K562 (cell line): ENCODE measurements around the gene PPRC1.

Source experiments
- CBFB ChIP-seq: sonication (generic); formaldehyde crosslinking; IDR thresholded peaks from 2 replicates; pipeline ENCODE4 v1.4.0; 2020; ENCODE audit warnings: mild to moderate bottlenecking, missing genetic modification reagents
- FOXK1 ChIP-seq: sonication (generic); formaldehyde crosslinking; IDR thresholded peaks from 2 replicates; pipeline ENCODE4 v1.8.0; 2022; ENCODE audit warnings: missing genetic modification reagents, mild to moderate bottlenecking, borderline replicate concordance
- JUNB ChIP-seq: fragments of 450-650 bp; formaldehyde crosslinking; conservative IDR thresholded peaks from 2 replicates; pipeline ENCODE4 v1.4.0; 2020; ENCODE audit warnings: mild to moderate bottlenecking
- NCOA1 ChIP-seq: fragments of 450-650 bp; IDR thresholded peaks from 2 replicates; pipeline ENCODE4 v1.6.1; 2016; ENCODE audit warnings: low read depth
- POLR2A ChIP-seq: fragments of 450-650 bp; conservative IDR thresholded peaks from 2 replicates; pipeline ENCODE4 v1.6.1; 2016
- SMAD1 ChIP-seq: fragments of 150-350 bp; IDR thresholded peaks from 2 replicates; pipeline ENCODE4 v1.6.1; 2014; ENCODE audit warnings: low read length, low read depth; ENCODE audit not compliant: partially characterized antibody
- SMAD3 ChIP-seq: fragments of 450-650 bp; formaldehyde crosslinking; conservative IDR thresholded peaks from 2 replicates; pipeline ENCODE4 v1.4.0; 2020; ENCODE audit warnings: mild to moderate bottlenecking
- SRSF9 ChIP-seq: fragments of 200-400 bp; formaldehyde crosslinking; IDR thresholded peaks from 2 replicates; pipeline ENCODE4 v1.6.1; 2017; ENCODE audit warnings: low read depth, low read length, borderline replicate concordance
- TF ChIP-seq, protein P1 (sequence below), 2 experiments: fragments of 450-650 bp; formaldehyde crosslinking in 1 of 2; IDR thresholded peaks; 2 replicates each; pipeline versions ENCODE4 v1.4.0 to v1.6.1; 2014 to 2020; ENCODE audit warnings: mild to moderate bottlenecking in 2 of 2, borderline replicate concordance in 1 of 2, low read depth in 1 of 2
- TF ChIP-seq, protein P2 (sequence below), 3 experiments: IDR thresholded peaks in 2 of 3; conservative IDR thresholded peaks in 1 of 3; 2 replicates each; pipeline ENCODE4 v1.5.1; 2011 to 2012; ENCODE audit warnings: low read length in 3 of 3, mild to moderate bottlenecking in 3 of 3, control low read depth in 2 of 3, improper control_type of control experiment in 1 of 3, inconsistent platforms in 1 of 3, low read depth in 1 of 3, mixed read lengths in 1 of 3, moderate library complexity in 1 of 3; ENCODE audit not compliant: insufficient read depth in 2 of 3

- TF ChIP-seq, protein P1, sequence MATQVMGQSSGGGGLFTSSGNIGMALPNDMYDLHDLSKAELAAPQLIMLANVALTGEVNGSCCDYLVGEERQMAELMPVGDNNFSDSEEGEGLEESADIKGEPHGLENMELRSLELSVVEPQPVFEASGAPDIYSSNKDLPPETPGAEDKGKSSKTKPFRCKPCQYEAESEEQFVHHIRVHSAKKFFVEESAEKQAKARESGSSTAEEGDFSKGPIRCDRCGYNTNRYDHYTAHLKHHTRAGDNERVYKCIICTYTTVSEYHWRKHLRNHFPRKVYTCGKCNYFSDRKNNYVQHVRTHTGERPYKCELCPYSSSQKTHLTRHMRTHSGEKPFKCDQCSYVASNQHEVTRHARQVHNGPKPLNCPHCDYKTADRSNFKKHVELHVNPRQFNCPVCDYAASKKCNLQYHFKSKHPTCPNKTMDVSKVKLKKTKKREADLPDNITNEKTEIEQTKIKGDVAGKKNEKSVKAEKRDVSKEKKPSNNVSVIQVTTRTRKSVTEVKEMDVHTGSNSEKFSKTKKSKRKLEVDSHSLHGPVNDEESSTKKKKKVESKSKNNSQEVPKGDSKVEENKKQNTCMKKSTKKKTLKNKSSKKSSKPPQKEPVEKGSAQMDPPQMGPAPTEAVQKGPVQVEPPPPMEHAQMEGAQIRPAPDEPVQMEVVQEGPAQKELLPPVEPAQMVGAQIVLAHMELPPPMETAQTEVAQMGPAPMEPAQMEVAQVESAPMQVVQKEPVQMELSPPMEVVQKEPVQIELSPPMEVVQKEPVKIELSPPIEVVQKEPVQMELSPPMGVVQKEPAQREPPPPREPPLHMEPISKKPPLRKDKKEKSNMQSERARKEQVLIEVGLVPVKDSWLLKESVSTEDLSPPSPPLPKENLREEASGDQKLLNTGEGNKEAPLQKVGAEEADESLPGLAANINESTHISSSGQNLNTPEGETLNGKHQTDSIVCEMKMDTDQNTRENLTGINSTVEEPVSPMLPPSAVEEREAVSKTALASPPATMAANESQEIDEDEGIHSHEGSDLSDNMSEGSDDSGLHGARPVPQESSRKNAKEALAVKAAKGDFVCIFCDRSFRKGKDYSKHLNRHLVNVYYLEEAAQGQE (IDR thresholded peaks at IDR 0.05; ENCODE audit: borderline replicate concordance): no peak
- TF ChIP-seq, protein P1 (CRISPR knock-in tag; IDR thresholded peaks at IDR 0.05; ENCODE audit: low read depth): no peak
- no peak for TF ChIP-seq CBFB (CRISPR knock-in tag)
- TF ChIP-seq, protein P2, sequence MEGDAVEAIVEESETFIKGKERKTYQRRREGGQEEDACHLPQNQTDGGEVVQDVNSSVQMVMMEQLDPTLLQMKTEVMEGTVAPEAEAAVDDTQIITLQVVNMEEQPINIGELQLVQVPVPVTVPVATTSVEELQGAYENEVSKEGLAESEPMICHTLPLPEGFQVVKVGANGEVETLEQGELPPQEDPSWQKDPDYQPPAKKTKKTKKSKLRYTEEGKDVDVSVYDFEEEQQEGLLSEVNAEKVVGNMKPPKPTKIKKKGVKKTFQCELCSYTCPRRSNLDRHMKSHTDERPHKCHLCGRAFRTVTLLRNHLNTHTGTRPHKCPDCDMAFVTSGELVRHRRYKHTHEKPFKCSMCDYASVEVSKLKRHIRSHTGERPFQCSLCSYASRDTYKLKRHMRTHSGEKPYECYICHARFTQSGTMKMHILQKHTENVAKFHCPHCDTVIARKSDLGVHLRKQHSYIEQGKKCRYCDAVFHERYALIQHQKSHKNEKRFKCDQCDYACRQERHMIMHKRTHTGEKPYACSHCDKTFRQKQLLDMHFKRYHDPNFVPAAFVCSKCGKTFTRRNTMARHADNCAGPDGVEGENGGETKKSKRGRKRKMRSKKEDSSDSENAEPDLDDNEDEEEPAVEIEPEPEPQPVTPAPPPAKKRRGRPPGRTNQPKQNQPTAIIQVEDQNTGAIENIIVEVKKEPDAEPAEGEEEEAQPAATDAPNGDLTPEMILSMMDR (IDR thresholded peaks at IDR 0.05 in 2 of 3, conservative IDR thresholded peaks at IDR 0.05 in 1 of 3; ENCODE audit: insufficient read depth in 2 of 3, low read depth in 1 of 3, low read length in 3 of 3): no peak
- no peak for TF ChIP-seq POLR2A
- TF ChIP-seq NCOA1: no peak
- no peak for TF ChIP-seq SRSF9
- TF ChIP-seq JUNB: no peak
- no peak for TF ChIP-seq FOXK1
- no peak for TF ChIP-seq SMAD3 (CRISPR knock-in tag)
- no peak for TF ChIP-seq SMAD1
Observed at GRCh38 chr10:102157224-102157623, 24.4 kb downstream of the PPRC1 start.
